GM11168 (cell line): ENCODE measurements around the gene MAP3K1.

ENCODE experiments used
- in situ Hi-C: fragments of 300-500 bp; cut with MboI; formaldehyde crosslinking; loops from one replicate; pipeline ENCODE4 v1.12.0; 2022; ENCODE audit warnings: low sequenced_read_pairs; ENCODE audit not compliant: unreplicated experiment

The MAP3K1 gene

GRCh38 chr5:56898213-56898612 is 82.9 kb downstream of the MAP3K1 start:
- in situ Hi-C loops, result no loop called here

DNA sequence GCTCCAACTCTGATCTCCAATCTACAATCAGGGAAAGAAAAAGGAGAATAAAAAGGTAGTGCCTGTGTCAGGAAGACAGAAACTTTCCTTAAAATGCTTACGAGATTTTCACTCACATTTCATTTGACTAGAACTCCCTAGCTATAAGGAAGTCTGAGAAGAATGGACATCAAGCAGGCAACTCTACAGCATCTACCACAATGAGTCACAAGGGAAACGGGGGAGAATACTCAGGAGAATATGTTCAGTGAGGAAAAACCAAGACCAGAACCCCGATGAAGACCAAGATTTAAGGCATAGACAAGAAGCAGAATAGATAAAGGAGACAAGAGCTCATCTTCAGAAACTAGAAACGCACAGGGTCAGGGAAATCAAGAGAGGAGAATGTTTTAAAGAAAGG is 85.0 kb downstream of the MAP3K1 start:
- in situ Hi-C loops, result loop anchor here (25.0 kb wide), 1 partner anchor 237 kb away; no protein-coding TSS in a partner anchor

GRCh38 chr5:56900858-56901578 is 85.7 kb downstream of the MAP3K1 start:
- in situ Hi-C loops, result loop anchor here (25.0 kb wide), 1 partner anchor 236 kb away; no protein-coding TSS in a partner anchor

GRCh38 chr5:56908942-56909293 is 93.6 kb downstream of the MAP3K1 start:
- in situ Hi-C loops, result loop anchor here (25.0 kb wide), 1 partner anchor 228 kb away; no protein-coding TSS in a partner anchor

- in situ Hi-C loops, result loop anchor here (25.0 kb wide), 1 partner anchor 228 kb away; no protein-coding TSS in a partner anchor
These were observed 94.2 kb downstream of the MAP3K1 start, which contains the start of gene SETD9 for GRCh38 chr5:56909294-56910209. Gene SETD9 (plus strand): TSS chr5:56909596. CDS start chr5:56909646, 50 bp downstream.

- in situ Hi-C loops, result loop anchor here (25.0 kb wide), 1 partner anchor 227 kb away; no protein-coding TSS in a partner anchor
These were observed 95.0 kb downstream of the MAP3K1 start for GRCh38 chr5:56910210-56910965.

GRCh38 chr5:56913766-56914165 is 98.4 kb downstream of the MAP3K1 start:
- in situ Hi-C loops, result loop anchor here (25.0 kb wide), 1 partner anchor 224 kb away; no protein-coding TSS in a partner anchor

GRCh38 chr5:56914678-56915077 is 99.3 kb downstream of the MAP3K1 start:
- in situ Hi-C loops, result loop anchor here (25.0 kb wide), 1 partner anchor 223 kb away; no protein-coding TSS in a partner anchor

GRCh38 chr5:56917534-56917933 is 102.2 kb downstream of the MAP3K1 start:
- in situ Hi-C loops, result loop anchor here (25.0 kb wide), 1 partner anchor 220 kb away; no protein-coding TSS in a partner anchor

- in situ Hi-C loops, result loop anchor here (25.0 kb wide), 1 partner anchor 219 kb away; no protein-coding TSS in a partner anchor
These were observed 102.7 kb downstream of the MAP3K1 start for GRCh38 chr5:56918054-56918453.

DNA sequence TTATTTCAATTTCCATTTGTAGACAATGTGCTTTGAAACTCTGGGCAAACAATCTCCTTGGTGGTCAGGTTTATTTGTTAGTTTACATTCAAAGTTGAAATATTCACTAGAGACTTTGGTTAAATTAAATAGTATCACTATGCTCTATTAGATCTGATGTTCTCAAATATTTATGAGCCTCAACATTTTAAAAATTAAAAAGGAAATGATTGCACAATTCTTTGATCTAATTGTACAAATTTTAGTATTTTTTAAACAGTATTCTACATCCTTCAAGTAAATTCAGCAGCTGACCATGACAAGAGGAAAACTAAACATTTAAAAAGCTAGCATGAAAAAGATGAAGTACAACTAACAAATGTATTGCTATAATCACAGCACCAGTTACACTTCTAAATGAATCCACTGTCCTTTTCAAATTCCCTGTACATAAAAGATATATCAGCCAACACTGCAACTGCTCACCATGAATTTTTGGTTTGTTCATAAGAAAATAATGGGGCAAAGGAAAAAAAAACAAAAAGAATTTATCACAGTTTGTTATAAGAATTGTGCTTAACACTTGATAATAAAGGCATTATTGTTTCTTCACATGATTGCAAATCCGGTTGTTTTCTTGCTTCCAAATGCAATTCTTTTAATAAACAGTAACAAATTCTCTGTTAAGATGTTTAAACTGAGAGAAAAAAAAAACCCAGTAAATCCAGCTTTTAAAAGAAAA is 104.8 kb downstream of the MAP3K1 start:
- in situ Hi-C loops, result loop anchor here (25.0 kb wide), 1 partner anchor 217 kb away; no protein-coding TSS in a partner anchor

DNA sequence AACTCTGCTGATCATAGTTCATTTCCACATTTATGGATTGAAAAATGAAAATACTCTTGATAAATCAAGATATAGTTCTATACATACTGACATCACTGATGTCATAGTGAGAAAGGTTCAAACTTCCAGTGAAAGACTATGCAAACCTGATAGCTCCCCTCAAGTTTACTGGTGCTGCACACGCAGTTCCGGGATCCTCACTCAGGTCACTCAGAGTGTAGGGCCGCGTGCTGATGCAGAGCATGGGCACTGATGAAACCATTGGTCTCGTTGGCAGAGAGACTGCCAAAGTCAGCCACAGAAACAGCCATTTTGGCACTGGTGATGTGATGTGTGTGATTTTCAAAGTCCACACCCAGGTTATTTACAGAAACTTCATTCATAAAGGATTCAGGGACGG is 107.6 kb downstream of the MAP3K1 start:
- in situ Hi-C loops, result loop anchor here (25.0 kb wide), 1 partner anchor 214 kb away; no protein-coding TSS in a partner anchor

DNA sequence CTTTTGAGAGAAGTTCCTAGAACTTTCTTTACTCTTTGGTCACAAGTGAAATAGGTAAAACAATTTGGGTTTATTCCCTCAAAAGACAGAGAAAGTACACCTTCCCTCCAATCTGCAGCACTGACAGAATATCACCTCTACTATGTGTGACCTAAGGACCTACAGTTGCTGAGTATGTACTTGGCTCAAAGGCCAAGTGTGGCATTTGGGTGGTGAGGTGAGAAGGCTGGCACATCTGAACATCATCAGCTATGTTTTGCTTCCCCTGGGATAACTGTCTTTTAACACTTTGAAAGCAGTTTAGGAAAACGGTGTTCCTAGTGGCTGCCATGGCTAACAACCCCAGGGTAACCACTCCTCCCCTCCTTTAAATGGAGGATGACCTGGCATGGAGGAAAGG is 119.0 kb downstream of the MAP3K1 start:
- in situ Hi-C loops, result loop anchor here (25.0 kb wide), 1 partner anchor 278 kb away; no protein-coding TSS in a partner anchor

GRCh38 chr5:56938858-56939257 is 123.5 kb downstream of the MAP3K1 start:
- in situ Hi-C loops, result loop anchor here (25.0 kb wide), 1 partner anchor 273 kb away; no protein-coding TSS in a partner anchor

DNA sequence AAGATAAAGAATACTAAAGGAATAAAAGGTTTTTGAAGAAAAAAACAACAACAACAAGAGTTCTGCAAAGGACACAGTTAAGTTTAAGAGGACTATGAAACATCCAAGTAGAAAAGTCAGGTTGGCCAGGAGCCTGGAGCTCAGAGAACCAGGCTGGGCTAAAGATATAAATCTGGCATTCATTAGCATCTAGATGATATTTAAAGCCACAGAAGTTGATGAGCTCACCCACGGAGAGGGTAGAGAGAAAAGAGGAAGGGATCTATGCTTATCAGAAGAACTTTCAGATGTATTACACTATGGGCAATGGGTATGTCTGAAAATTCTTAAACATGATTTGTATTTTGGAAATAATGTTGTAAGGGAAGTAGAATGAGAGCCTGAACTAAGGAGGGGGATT is 126.6 kb downstream of the MAP3K1 start:
- in situ Hi-C loops, result loop anchor here (25.0 kb wide), 1 partner anchor 270 kb away; no protein-coding TSS in a partner anchor
